ENCODE measurements around the gene UPK1A. TPM values are rescaled to one million over a fixed set of nuclear protein-coding genes. Genes with fewer than 3 reads are reported as not detected.
A peak's percentile ranks its signal among the peaks of the same experiment; 100 is the strongest.

UPK1A gene
- total and polyA plus RNA-seq, 2 of the 8 experiments (the other 6 are each of a cell fraction or from before 2014, with no cell fraction given) = 0.56 to 9.9 TPM

DNA sequence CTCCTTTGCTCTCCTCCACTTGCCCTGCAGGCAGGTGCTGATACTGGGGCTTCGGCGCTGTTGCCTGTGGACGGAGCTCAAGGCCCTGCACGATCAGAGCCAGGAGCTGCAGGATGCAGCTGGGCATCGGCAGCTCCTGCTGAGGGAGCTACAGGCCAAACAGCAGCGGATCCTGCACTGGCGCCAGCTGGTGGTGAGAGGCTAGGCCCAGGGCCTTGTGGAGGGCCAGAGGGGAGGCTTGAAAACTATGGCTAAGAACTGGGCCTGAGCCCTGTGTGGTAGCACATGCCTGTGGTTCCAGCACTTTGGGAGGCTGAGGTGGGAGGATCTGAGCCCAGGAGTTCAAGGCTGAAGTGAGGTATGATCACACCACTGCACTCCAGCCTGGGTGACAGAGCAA lies 47.5 kb upstream of the UPK1A start:
- Histone ChIP-seq H2AFZ (ENCODE audit: low read length) (no peak overlapping the region), H3K9me3 (ENCODE audit: insufficient read depth in 2 of 2, low read depth in 1 of 2, low read length in 1 of 2) (no peaks in the 10 kb centered on the region), H2BK5ac (ENCODE audit: low read depth, low read length) (no peak overlapping the region), H3K23me2 (ENCODE audit: low read depth, low read length) (no peaks in the 10 kb centered on the region), H3K18ac (ENCODE audit: extremely low read depth, low read length) (no peak overlapping the region), H4K8ac (ENCODE audit: extremely low read depth, insufficient read depth, low read length) (no peak overlapping the region), H3K27me3 (replicated peaks in 1 of 4; ENCODE audit: control insufficient read depth in 3 of 4, extremely low read depth in 1 of 4, insufficient read depth in 3 of 4, low read length in 3 of 4) (no peaks in the 10 kb centered on the region), H3K4me2 (ENCODE audit: insufficient read depth in 1 of 2, low read depth in 2 of 2, low read length in 2 of 2) (no peak overlapping the region), H4K5ac (ENCODE audit: insufficient read length, low read depth, low read length) (no peak overlapping the region), H3K79me2 (ENCODE audit: control insufficient read depth in 1 of 2, insufficient read depth in 2 of 2, low read length in 2 of 2) (no peaks in the 10 kb centered on the region), H3K56ac (replicated peaks; ENCODE audit: insufficient read length, low read depth, low read length) (no peak overlapping the region), H2BK12ac (ENCODE audit: low read depth, low read length) (no peak overlapping the region), H2AK5ac (ENCODE audit: low read depth, low read length) (no peak overlapping the region), H4K20me1 (replicated peaks in 1 of 2; ENCODE audit: control insufficient read depth in 1 of 2, insufficient read depth in 2 of 2, low read length in 2 of 2) (peaks cover 0 to 5% of the 10 kb centered on the region in 2 experiments), H3K27ac (ENCODE audit: low read depth, low read length) (no peak overlapping the region), H3K23ac (ENCODE audit: insufficient read length) (no peak overlapping the region), H3K4me3 (ENCODE audit: extremely low read depth in 1 of 4, insufficient read depth in 2 of 4, low read depth in 3 of 4, low read length in 4 of 4) (no peak overlapping the region), H4K91ac (replicated peaks; ENCODE audit: insufficient read length, low read length) (no peak overlapping the region), H2BK15ac (ENCODE audit: low read length) (no peak overlapping the region), H3K36me3 (ENCODE audit: control insufficient read depth in 2 of 4, insufficient read depth in 4 of 4, low read length in 3 of 4) (peaks cover 4 to 15% (median 8%) of the 10 kb centered on the region in 4 experiments; a peak in 5 of 8 replicates), H3K4ac (replicated peaks; ENCODE audit: insufficient read length, low read depth, low read length) (no peak overlapping the region), H3K79me1 (ENCODE audit: low read depth, low read length) (no peaks in the 10 kb centered on the region), H3K4me1 (replicated peaks in 1 of 4; ENCODE audit: control insufficient read depth in 3 of 4, insufficient read depth in 4 of 4, low read length in 3 of 4) (no peaks in the 10 kb centered on the region), H3K9ac (replicated peaks in 1 of 4; ENCODE audit: extremely low read depth in 1 of 4, low read depth in 3 of 4, low read length in 3 of 4) (no peak overlapping the region), H3K14ac (ENCODE audit: insufficient read length) (no peak overlapping the region), H2BK20ac (ENCODE audit: low read length) (no peak overlapping the region), H2BK120ac (replicated peaks; ENCODE audit: low read depth, low read length) (no peak overlapping the region)
- FAIRE-seq = no peak
- TF ChIP-seq EZH2 (IDR thresholded peaks at IDR 0.05; ENCODE audit: low read depth, low read length, severe bottlenecking) (no peak), BRCA1 (IDR thresholded peaks at IDR 0.05; ENCODE audit: low read depth, low read length) (no peak), RAD21 (IDR thresholded peaks at IDR 0.05 in 1 of 2, conservative IDR thresholded peaks at IDR 0.05 in 1 of 2; ENCODE audit: low read depth in 2 of 2, low read length in 2 of 2) (peak; percentile 29 to 51; a peak in 3 of 4 replicates), KDM1A (IDR thresholded peaks at IDR 0.05; ENCODE audit: borderline replicate concordance, low read length) (no peak), RXRA (IDR thresholded peaks at IDR 0.05; ENCODE audit: insufficient read depth, low read depth, low read length) (no peak)
- TF ChIP-seq, protein P1, sequence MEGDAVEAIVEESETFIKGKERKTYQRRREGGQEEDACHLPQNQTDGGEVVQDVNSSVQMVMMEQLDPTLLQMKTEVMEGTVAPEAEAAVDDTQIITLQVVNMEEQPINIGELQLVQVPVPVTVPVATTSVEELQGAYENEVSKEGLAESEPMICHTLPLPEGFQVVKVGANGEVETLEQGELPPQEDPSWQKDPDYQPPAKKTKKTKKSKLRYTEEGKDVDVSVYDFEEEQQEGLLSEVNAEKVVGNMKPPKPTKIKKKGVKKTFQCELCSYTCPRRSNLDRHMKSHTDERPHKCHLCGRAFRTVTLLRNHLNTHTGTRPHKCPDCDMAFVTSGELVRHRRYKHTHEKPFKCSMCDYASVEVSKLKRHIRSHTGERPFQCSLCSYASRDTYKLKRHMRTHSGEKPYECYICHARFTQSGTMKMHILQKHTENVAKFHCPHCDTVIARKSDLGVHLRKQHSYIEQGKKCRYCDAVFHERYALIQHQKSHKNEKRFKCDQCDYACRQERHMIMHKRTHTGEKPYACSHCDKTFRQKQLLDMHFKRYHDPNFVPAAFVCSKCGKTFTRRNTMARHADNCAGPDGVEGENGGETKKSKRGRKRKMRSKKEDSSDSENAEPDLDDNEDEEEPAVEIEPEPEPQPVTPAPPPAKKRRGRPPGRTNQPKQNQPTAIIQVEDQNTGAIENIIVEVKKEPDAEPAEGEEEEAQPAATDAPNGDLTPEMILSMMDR (IDR thresholded peaks at IDR 0.05; ENCODE audit: control extremely low read depth in 1 of 3, insufficient read depth in 1 of 3, low read depth in 1 of 3, low read length in 3 of 3) = peak; percentile 50 to 55 (median 54)
- ChIA-PET CTCF (ENCODE audit: partially characterized antibody) (interaction anchor here (0.6 to 1.0 kb wide), 5 partner anchors 48 to 111 kb away, joined by 3 read pairs; no protein-coding TSS in a partner anchor), POLR2A (ENCODE audit: partially characterized antibody) (interaction anchor here (0.7 to 1.7 kb wide), 6 partner anchors 8 to 63 kb away, joined by 3 to 6 read pairs (median 5); partner anchors contain the start of gene COX6B1)
- peak in 1 of 2 experiments; percentile 45 for DNase-seq (ENCODE audit: low read depth in 1 of 2, low spot score in 2 of 2)
- WGBS, 2 experiments (ENCODE audit: extremely low coverage in 1 of 2, insufficient coverage in 1 of 2, insufficient read length in 1 of 2, insufficient replicate concordance in 2 of 2, low coverage in 1 of 2, low lambda C conversion rate in 2 of 2, missing lambda C conversion rate in 1 of 2) = 81% methylated on average over 7 of the region's 7 CpGs; no CpG with 5 or more reads in 1 of the 2 experiments

Measured in H1 (cell line).